ENCODE data around the gene STK33. TPM values are rescaled to one million over a fixed set of nuclear protein-coding genes. Genes with fewer than 3 reads are reported as not detected.

Gene STK33
- total RNA-seq, 2 donors from 2014 or later: 16.4 to 23.0 TPM

DNA sequence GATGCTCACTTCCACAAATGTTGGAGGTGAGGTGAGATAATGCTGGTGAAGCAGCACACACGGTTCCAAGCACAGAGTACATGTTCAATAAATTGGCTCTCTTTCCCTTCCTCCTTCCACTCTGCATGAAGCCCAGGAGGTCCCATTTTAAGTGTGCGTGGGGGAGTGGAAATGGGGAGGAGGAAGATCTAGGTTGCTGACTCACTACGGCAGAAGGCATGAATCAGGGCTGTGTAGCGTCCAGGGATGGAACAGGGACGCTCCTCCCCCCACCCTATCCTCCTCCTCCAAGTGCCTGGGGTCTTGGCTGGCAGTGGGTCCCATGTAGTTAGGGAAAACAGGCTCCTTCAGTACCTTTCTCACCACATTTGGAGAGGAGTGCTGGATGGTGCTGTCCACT, 44.3 kb upstream of the STK33 start:
- Histone ChIP-seq H3K4me1 (no peaks in the 10 kb centered on the region), H3K4me3 (no peak overlapping the region), H3K9me3 (peaks cover 0 to 4% of the 10 kb centered on the region in 2 donors), H3K27me3 (no peaks in the 10 kb centered on the region), H3K36me3 (no peaks in the 10 kb centered on the region), H3K27ac (no peak overlapping the region)
- no peak for DNase-seq (ENCODE audit: low spot score)
- TF ChIP-seq, protein P1, sequence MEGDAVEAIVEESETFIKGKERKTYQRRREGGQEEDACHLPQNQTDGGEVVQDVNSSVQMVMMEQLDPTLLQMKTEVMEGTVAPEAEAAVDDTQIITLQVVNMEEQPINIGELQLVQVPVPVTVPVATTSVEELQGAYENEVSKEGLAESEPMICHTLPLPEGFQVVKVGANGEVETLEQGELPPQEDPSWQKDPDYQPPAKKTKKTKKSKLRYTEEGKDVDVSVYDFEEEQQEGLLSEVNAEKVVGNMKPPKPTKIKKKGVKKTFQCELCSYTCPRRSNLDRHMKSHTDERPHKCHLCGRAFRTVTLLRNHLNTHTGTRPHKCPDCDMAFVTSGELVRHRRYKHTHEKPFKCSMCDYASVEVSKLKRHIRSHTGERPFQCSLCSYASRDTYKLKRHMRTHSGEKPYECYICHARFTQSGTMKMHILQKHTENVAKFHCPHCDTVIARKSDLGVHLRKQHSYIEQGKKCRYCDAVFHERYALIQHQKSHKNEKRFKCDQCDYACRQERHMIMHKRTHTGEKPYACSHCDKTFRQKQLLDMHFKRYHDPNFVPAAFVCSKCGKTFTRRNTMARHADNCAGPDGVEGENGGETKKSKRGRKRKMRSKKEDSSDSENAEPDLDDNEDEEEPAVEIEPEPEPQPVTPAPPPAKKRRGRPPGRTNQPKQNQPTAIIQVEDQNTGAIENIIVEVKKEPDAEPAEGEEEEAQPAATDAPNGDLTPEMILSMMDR (IDR thresholded peaks at IDR 0.05): no peak

DNA sequence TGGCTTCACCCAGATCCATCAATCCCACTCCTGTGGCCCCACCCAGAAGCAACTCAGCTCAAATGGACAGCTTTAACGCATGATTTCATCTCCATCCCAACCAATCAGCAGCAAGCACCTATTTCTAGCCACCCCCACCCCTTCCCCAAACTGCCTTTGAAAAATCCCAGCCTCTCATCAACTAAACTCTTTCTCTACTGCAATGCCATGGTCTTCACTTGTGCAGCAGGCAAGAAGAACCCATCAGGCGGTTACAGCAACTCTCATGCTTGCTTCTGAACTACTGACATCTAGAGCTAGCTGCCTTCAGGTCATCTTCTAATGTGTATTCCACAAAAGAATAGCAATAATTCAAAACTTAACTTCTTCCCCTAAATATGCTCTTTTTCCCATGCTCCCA, 42.1 kb upstream of the STK33 start:
- no peak overlapping the region for H3K4me3 ChIP-seq
- H3K4me1 ChIP-seq: no peaks in the 10 kb centered on the region
- no peak overlapping the region for H3K27ac ChIP-seq
- TF ChIP-seq, protein P1 (IDR thresholded peaks at IDR 0.05): no peak
- H3K9me3 ChIP-seq: peaks cover 0 to 4% of the 10 kb centered on the region in 2 donors
- no peaks in the 10 kb centered on the region for H3K27me3 ChIP-seq
- H3K36me3 ChIP-seq: no peaks in the 10 kb centered on the region
- DNase-seq (ENCODE audit: low spot score): no peak

DNA sequence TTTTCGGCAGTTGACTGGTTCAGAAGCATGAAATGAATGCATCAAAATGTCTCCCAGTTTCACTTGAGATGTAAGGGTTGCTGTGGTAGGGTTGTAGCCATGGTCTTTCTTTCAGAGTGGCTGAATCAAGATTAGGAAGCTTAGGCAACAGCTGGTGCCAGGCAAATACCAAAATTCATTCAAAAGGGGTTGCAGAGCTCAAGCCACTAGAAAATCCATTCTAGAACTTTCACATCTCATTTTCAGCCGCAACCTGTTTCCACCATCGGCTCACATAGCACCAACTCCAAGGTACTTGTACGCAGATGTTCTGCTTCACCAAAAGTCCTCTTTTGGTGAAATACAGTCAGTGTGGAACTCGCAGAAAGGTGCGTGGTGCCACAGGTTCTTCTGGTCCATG, 40.5 kb upstream of the STK33 start:
- no peak overlapping the region for H3K27ac ChIP-seq
- no peaks in the 10 kb centered on the region for H3K36me3 ChIP-seq
- H3K27me3 ChIP-seq: no peaks in the 10 kb centered on the region
- peaks cover 0 to 4% of the 10 kb centered on the region in 2 donors for H3K9me3 ChIP-seq
- H3K4me3 ChIP-seq: no peak overlapping the region
- no peaks in the 10 kb centered on the region for H3K4me1 ChIP-seq
- TF ChIP-seq, protein P1 (IDR thresholded peaks at IDR 0.05): no peak
- DNase-seq (ENCODE audit: low spot score): no peak

DNA sequence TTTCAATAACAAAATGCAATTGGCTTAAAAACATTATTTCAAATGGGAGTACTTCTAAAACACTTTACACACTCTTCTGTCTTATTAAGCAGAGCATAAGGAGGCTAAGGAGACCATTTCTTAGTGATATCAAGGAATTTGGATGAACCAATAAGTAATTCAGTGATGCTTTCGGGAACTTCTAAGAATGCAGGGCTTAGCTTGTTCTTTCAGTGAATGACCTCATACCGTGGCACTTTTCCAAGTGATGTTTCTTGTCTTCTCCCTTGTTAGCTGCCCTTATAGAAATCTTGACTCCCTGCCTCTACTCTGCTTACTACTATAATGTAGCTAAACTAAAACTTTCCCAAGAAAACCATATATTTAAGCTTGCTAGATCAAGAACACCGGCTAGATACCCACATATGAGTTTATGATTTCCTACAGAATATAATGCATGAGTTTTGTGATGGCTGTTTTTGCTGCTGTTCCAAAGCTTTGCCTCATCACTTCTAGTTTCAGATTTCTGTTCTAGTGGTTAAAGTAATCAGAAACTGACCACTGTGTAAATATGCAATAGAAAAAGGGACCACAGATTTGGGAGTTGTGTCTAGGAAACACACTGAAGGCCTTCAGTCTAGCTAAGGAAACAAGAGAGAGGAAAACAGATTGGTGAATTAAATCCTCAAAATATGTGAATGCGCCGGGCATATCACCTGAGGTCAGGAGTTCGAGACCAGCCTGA, 37.5 kb upstream of the STK33 start:
- H3K4me1 ChIP-seq: no peaks in the 10 kb centered on the region

DNA sequence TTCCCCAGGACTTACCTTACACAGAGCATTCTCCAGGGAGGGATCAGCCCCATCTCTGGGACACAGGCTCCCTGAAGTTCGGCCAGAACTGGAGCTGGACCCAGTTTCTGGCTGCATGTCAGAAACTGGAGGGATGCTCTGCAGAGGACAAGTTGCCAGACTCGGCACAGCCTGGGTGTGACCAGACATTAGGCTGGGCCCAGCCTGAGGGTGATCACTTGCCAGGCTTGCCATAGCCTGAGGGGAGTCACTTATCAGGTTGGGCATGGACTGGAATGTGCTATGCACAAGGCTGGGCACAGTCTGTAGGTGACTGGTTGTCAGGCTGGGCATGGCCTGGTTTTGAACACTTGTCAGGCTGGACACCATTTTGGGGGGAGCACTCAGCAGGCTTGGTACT, 30.7 kb upstream of the STK33 start:
- DNase-seq (ENCODE audit: low spot score): no peak
- H3K27ac ChIP-seq: no peak overlapping the region
- no peaks in the 10 kb centered on the region for H3K27me3 ChIP-seq
- TF ChIP-seq, protein P1 (IDR thresholded peaks at IDR 0.05): no peak
- H3K4me3 ChIP-seq: no peak overlapping the region
- H3K9me3 ChIP-seq: no peaks in the 10 kb centered on the region
- H3K4me1 ChIP-seq: no peaks in the 10 kb centered on the region
- H3K36me3 ChIP-seq: no peaks in the 10 kb centered on the region

More for the DNA sequence above, 37.5 kb upstream of the STK33 start:
- H3K27me3 ChIP-seq: no peaks in the 10 kb centered on the region
- DNase-seq (ENCODE audit: low spot score): no peak
- H3K4me3 ChIP-seq: no peak overlapping the region
- TF ChIP-seq, protein P1 (IDR thresholded peaks at IDR 0.05): no peak
- no peaks in the 10 kb centered on the region for H3K36me3 ChIP-seq
- H3K27ac ChIP-seq: no peak overlapping the region
- peaks cover 0 to 4% of the 10 kb centered on the region in 2 donors for H3K9me3 ChIP-seq

DNA sequence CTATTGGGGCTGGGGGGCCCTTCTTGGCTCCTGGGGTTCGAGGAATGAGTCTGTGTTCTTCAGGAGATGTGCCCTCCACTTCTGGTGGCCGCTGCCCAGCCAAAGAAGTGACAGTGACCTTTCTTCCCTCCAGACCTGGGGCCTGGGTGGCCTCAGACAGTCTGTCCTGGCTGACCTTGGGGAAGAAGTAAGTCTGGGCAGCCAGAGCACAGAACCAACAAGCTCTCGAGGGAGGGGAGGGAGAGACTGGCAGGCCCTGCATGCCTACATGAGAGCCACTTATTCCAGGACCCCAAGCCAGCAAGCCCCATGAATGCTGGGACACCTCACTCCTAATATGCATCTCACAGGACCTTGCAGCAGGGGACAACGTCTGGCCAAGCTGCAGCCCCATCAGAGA, 27.1 kb upstream of the STK33 start:
- Histone ChIP-seq H3K27me3 (no peaks in the 10 kb centered on the region), H3K4me3 (no peak overlapping the region), H3K9me3 (no peaks in the 10 kb centered on the region), H3K4me1 (no peaks in the 10 kb centered on the region), H3K27ac (no peak overlapping the region), H3K36me3 (no peaks in the 10 kb centered on the region)
- TF ChIP-seq, protein P1 (IDR thresholded peaks at IDR 0.05): no peak
- no peak for DNase-seq (ENCODE audit: low spot score)

Measured in right atrium auricular region (tissue), 2 donors.